ENCODE data around the gene MS4A15.

DNA sequence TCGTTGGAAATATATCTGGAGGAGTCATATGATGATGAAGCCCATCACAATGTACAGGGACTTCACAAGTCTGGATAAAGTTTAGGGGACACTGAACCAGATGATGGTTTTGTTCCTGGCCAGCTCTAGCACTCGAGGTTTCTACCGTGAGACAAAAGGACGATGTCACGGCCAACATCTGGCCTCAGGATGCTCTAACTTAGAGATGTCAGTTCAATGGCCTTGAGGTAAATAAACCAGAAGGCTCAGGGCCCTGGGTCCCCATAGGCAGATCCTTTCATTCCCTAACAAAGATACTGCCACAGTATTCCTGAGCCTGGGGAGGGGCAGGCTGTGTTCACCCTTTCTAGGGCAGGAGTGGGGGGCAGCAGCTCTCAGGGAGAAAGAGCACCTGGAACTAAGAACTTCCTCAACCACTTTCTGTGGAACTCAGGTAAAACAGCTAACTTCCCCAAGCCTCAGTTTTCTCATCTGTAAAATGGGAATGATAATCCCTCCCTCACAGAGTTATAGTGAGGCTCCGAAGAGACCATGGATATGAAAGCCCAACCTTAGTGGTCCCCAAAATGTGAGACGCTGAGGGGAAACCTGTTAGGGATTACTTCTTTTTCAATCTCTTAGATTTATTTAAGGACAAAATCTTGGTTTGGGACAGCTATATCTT lies 46.7 kb downstream of the MS4A15 start:
- TF ChIP-seq, protein P1, sequence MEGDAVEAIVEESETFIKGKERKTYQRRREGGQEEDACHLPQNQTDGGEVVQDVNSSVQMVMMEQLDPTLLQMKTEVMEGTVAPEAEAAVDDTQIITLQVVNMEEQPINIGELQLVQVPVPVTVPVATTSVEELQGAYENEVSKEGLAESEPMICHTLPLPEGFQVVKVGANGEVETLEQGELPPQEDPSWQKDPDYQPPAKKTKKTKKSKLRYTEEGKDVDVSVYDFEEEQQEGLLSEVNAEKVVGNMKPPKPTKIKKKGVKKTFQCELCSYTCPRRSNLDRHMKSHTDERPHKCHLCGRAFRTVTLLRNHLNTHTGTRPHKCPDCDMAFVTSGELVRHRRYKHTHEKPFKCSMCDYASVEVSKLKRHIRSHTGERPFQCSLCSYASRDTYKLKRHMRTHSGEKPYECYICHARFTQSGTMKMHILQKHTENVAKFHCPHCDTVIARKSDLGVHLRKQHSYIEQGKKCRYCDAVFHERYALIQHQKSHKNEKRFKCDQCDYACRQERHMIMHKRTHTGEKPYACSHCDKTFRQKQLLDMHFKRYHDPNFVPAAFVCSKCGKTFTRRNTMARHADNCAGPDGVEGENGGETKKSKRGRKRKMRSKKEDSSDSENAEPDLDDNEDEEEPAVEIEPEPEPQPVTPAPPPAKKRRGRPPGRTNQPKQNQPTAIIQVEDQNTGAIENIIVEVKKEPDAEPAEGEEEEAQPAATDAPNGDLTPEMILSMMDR (IDR thresholded peaks at IDR 0.05) = no peak
- no peak for TF ChIP-seq POLR2A (IDR thresholded peaks at IDR 0.05)
